Measurements from ENCODE around the gene HOXB7. TPM values are rescaled to one million over a fixed set of nuclear protein-coding genes. Genes with fewer than 3 reads are reported as not detected.

HOXB7 gene
- total and polyA plus RNA-seq, 9 donors: 0.23 to 6.9 (median 1.3) TPM

DNA sequence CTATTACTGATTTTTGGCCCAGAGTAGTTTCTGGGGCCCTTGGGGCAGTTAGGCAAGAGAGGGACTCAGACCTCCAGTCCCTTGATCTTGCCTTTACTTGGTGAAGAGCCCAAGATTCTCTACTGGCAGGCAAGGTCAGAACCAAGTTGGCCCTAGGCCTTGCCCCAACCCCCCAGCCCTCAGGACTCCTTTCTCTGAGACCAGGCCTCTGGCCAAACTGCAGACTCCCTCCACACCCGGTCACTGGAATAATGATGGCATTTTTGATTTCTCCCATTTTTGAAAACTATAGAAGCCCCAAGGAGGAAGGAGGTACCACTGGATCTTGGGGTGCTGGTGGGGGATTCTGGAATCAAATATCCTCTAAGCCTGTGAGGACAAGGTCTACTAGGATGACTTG is 33.3 kb upstream of the HOXB7 start:
- no peaks in the 10 kb centered on the region for H3K9me3 ChIP-seq
- no peak overlapping the region for H3K4me3 ChIP-seq
- no peaks in the 10 kb centered on the region for H3K36me3 ChIP-seq
- H3K27ac ChIP-seq: no peak overlapping the region
- TF ChIP-seq EP300 (IDR thresholded peaks at IDR 0.05) (no peak), POLR2A (IDR thresholded peaks at IDR 0.05) (no peak)
- TF ChIP-seq, protein P1, sequence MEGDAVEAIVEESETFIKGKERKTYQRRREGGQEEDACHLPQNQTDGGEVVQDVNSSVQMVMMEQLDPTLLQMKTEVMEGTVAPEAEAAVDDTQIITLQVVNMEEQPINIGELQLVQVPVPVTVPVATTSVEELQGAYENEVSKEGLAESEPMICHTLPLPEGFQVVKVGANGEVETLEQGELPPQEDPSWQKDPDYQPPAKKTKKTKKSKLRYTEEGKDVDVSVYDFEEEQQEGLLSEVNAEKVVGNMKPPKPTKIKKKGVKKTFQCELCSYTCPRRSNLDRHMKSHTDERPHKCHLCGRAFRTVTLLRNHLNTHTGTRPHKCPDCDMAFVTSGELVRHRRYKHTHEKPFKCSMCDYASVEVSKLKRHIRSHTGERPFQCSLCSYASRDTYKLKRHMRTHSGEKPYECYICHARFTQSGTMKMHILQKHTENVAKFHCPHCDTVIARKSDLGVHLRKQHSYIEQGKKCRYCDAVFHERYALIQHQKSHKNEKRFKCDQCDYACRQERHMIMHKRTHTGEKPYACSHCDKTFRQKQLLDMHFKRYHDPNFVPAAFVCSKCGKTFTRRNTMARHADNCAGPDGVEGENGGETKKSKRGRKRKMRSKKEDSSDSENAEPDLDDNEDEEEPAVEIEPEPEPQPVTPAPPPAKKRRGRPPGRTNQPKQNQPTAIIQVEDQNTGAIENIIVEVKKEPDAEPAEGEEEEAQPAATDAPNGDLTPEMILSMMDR (IDR thresholded peaks at IDR 0.05): no peak
- intact Hi-C loops (cut with DNase I): no loop called here
- no peak for DNase-seq
- no peaks in the 10 kb centered on the region for H3K4me1 ChIP-seq (ENCODE audit: insufficient read depth)
- no peaks in the 10 kb centered on the region for H3K27me3 ChIP-seq
- 45 to 89% (median 68%) methylated on average over 1 of the region's 1 CpG for WGBS, 3 donors

DNA sequence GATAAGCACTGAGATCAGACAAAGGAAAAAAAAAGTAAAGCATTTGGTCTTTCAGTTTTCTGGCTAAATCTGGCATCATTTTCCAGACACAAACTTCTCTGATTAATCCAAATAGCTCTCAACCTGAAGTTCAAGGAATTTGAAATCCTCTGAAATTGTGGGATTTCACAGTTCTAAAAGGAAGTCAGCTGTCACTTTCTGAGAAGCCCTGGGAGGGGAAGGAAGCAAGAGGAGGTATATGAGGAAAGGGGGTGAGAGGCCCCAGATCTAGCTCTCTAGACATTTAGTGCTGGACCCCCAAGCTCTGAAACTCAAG is 32.8 kb upstream of the HOXB7 start:
- no peak for DNase-seq
- TF ChIP-seq EP300 (IDR thresholded peaks at IDR 0.05) (no peak), POLR2A (IDR thresholded peaks at IDR 0.05) (no peak)
- TF ChIP-seq, protein P1 (IDR thresholded peaks at IDR 0.05): no peak
- no peak overlapping the region for H3K27ac ChIP-seq
- intact Hi-C loops (cut with DNase I): no loop called here
- no peaks in the 10 kb centered on the region for H3K27me3 ChIP-seq
- H3K4me3 ChIP-seq: no peak overlapping the region
- no peaks in the 10 kb centered on the region for H3K9me3 ChIP-seq
- no peaks in the 10 kb centered on the region for H3K36me3 ChIP-seq
- no peaks in the 10 kb centered on the region for H3K4me1 ChIP-seq (ENCODE audit: insufficient read depth)

DNA sequence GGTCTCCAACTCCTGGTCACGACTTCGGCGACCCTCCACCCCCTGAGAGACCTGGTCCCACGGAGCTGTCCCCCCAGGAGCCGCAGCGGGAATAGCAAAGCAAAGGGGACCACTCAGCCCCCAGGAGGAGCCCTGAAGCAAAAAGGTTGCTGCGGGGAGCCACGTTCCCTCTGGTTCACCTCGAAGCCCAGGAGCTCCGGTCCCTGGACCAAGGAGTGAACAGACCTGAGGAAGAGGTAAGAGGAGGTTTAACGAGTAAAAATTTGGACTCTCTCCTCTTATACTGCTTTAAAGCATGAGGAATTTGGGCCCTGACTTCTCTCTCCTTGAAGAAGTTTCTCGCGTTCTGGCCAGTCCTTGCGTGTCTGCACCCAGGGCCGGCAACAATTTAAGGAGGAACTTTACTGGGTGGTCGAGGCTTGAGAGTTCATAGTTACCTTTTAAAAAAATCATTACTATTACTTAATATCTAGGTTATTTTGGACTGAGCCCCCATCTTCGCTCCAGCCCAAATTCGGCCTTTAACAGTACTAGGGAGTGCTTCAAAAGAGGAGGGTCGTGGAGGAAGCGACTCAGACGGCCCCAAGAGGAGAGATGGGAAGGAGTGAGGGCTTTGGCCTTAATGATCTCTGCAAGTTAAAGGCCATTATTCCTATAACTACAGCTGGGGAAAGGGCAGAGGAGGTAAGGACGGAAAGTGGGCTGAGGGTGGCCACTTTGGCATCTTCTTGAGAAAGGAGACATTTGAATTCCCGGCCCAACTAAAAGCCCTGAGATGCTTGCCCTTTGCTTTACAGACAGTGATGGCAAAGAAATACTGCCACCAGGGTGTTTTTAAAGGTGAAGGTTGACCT is 32.3 kb upstream of the HOXB7 start:
- 16 to 32% (median 18%) methylated on average over 23 of the region's 23 CpGs for WGBS, 3 donors
- no peaks in the 10 kb centered on the region for H3K27me3 ChIP-seq
- TF ChIP-seq EP300 (IDR thresholded peaks at IDR 0.05): no peak
- TF ChIP-seq POLR2A (IDR thresholded peaks at IDR 0.05): no peak
- TF ChIP-seq, protein P1 (IDR thresholded peaks at IDR 0.05): no peak
- no peaks in the 10 kb centered on the region for H3K4me1 ChIP-seq (ENCODE audit: insufficient read depth)
- no peak overlapping the region for H3K27ac ChIP-seq
- H3K36me3 ChIP-seq: no peaks in the 10 kb centered on the region
- H3K9me3 ChIP-seq: no peaks in the 10 kb centered on the region
- intact Hi-C loops (cut with DNase I): no loop called here
- DNase-seq: no peak
- no peak overlapping the region for H3K4me3 ChIP-seq

DNA sequence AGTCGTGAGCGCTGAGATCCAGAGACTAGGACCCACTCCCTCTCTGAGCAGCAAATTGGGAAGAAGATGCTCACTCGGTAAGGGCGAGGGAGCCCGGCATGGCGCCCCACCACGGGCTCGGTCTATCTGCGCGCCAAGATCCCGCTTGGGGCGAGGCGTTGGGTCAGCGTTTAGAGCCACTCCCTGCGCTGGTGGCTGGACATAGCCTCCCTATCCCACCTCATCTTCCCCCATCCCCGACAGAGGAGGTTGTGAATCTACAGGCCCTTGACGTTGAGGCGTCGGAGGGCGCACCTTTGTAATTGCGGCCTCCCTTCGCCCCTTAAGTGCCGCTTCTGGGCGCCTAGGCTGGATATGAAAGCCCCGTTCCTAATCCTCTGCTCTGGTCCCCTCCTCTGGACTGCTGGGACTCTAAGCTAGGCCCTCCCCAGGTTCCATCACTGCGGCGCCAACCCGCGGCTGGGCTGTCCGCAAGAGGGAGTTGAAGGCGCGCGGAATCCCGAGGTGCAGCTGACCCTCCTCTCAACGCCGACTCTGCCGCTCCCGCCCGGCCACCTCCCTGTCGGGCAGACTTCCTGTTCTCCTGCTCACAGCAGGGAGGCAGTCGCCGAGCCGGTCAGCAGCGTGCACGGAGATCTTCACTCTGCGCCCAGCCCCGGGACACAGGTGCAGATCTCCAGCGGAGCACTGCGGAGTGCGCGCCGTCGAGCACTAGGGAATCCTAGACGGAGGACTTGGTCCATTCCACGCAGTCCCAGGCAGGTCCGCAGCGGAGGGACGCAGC is 31.4 kb upstream of the HOXB7 start:
- 2 to 7% (median 3%) methylated on average over 50 to 58 of the region's 58 CpGs for WGBS, 3 donors
- H3K9me3 ChIP-seq: no peaks in the 10 kb centered on the region
- intact Hi-C loops (cut with DNase I): no loop called here

More for the DNA sequence above, 31.4 kb upstream of the HOXB7 start:
- H3K36me3 ChIP-seq: no peaks in the 10 kb centered on the region
- H3K27me3 ChIP-seq: no peaks in the 10 kb centered on the region
- TF ChIP-seq POLR2A (IDR thresholded peaks at IDR 0.05): no peak
- TF ChIP-seq, protein P1 (IDR thresholded peaks at IDR 0.05): no peak
- TF ChIP-seq EP300 (IDR thresholded peaks at IDR 0.05): no peak
- H3K4me1 ChIP-seq (ENCODE audit: insufficient read depth): no peaks in the 10 kb centered on the region
- no peak overlapping the region for H3K27ac ChIP-seq
- H3K4me3 ChIP-seq: no peak overlapping the region
- no peak for DNase-seq
